ENCODE results near the gene PPM1H.
A peak's percentile ranks its signal among the peaks of the same experiment; 100 is the strongest.
"Not testable (repeated sequence)": the region's sequence is repeated elsewhere in the genome, so short reads cannot be mapped to it uniquely, and the experiment has no call there.

The PPM1H gene

GRCh38 chr12:62907561-62907960, 27.4 kb downstream of the PPM1H start:
- no peak for DNase-seq

- no peak for DNase-seq
These were observed 27.9 kb downstream of the PPM1H start for GRCh38 chr12:62907078-62907477.

- DNase-seq: no peak
These were observed 31.8 kb downstream of the PPM1H start for GRCh38 chr12:62903151-62903550.

GRCh38 chr12:62900686-62901272, 34.2 kb downstream of the PPM1H start:
- no peak for DNase-seq

- DNase-seq: no peak
These were observed 35.2 kb downstream of the PPM1H start for GRCh38 chr12:62899568-62900390.

- DNase-seq: peak; percentile 33
These were observed 36.4 kb downstream of the PPM1H start for GRCh38 chr12:62898526-62898925.

- no peak for DNase-seq
These were observed 39.5 kb downstream of the PPM1H start for GRCh38 chr12:62895351-62895877.

- DNase-seq: no peak
These were observed 41.7 kb downstream of the PPM1H start for GRCh38 chr12:62893276-62893675.

GRCh38 chr12:62891805-62892549, 43.0 kb downstream of the PPM1H start:
- no peak for DNase-seq

GRCh38 chr12:62888454-62889110, 46.4 kb downstream of the PPM1H start:
- DNase-seq: no peak

- DNase-seq: no peak
These were observed 48.2 kb downstream of the PPM1H start for GRCh38 chr12:62886796-62887195.

- no peak for DNase-seq
These were observed 49.7 kb downstream of the PPM1H start for GRCh38 chr12:62885242-62885641.

- not testable (repeated sequence) for DNase-seq
These were observed 50.1 kb downstream of the PPM1H start for GRCh38 chr12:62884832-62885231.

- no peak for DNase-seq
These were observed 52.3 kb downstream of the PPM1H start for GRCh38 chr12:62882696-62883095.

GRCh38 chr12:62882140-62882539, 52.8 kb downstream of the PPM1H start:
- DNase-seq: no peak

GRCh38 chr12:62879691-62880090, 55.3 kb downstream of the PPM1H start:
- no peak for DNase-seq

GRCh38 chr12:62879228-62879627, 55.7 kb downstream of the PPM1H start:
- not testable (repeated sequence) for DNase-seq

GRCh38 chr12:62878211-62878610, 56.7 kb downstream of the PPM1H start:
- no peak for DNase-seq

GRCh38 chr12:62876938-62877548, 57.9 kb downstream of the PPM1H start:
- no peak for DNase-seq

GRCh38 chr12:62873826-62874448, 61.0 kb downstream of the PPM1H start:
- no peak for DNase-seq

- no peak for DNase-seq
These were observed 61.7 kb downstream of the PPM1H start for GRCh38 chr12:62873116-62873825.

Measured in fibroblast of skin of right quadriceps (primary cell).